22Rv1 (cell line): ENCODE measurements around the gene UGT2B15.

Source experiments
- H3K27ac ChIP-seq: fragments of 450-650 bp; 2 replicates; pipeline ENCODE4 v1.5.1; 2017
- ZFX ChIP-seq: fragments of 450-650 bp; IDR thresholded peaks from 2 replicates; pipeline ENCODE4 v1.6.1; 2017; ENCODE audit warnings: antibody characterized with exemption, borderline replicate concordance
- TF ChIP-seq, protein P1 (sequence below): fragments of 450-650 bp; IDR thresholded peaks from 2 replicates; pipeline ENCODE4 v1.5.1; 2017; ENCODE audit warnings: mild to moderate bottlenecking

Gene UGT2B15

DNA sequence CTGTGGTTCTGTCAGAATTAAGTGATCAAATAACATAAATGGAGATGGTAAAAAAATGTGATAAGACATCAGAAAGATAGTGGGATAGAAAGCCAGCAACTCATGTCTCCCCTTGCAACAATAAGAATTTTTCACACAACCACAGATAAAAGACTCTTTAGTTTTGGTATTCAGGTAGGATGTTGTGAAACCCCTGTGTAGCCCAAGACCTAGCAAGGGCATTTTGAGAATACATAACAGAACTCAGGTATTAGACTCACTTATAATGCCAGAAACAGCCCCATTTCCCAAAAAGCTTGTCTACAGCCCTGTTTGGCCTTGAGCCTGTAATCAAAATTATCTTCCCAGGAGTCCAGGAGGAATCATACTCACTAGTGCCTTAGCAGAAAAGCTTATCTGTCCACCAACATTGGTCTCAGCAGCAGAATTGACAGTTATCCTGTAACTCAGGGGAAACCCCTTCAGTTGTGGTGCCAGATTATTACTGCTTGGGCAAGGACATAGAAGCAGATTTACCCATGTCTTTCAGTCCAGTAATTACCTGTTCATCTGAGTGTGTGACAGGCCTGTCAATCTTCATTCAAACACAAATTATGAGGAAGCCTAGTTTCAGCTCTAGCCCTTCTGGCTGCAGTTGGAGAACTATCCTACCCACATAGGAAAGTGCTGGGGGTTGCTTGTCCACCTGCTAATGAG is 53.3 kb downstream of the UGT2B15 start:
- no peak overlapping the region for H3K27ac ChIP-seq
- TF ChIP-seq, protein P1, sequence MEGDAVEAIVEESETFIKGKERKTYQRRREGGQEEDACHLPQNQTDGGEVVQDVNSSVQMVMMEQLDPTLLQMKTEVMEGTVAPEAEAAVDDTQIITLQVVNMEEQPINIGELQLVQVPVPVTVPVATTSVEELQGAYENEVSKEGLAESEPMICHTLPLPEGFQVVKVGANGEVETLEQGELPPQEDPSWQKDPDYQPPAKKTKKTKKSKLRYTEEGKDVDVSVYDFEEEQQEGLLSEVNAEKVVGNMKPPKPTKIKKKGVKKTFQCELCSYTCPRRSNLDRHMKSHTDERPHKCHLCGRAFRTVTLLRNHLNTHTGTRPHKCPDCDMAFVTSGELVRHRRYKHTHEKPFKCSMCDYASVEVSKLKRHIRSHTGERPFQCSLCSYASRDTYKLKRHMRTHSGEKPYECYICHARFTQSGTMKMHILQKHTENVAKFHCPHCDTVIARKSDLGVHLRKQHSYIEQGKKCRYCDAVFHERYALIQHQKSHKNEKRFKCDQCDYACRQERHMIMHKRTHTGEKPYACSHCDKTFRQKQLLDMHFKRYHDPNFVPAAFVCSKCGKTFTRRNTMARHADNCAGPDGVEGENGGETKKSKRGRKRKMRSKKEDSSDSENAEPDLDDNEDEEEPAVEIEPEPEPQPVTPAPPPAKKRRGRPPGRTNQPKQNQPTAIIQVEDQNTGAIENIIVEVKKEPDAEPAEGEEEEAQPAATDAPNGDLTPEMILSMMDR = no peak
- no peak for TF ChIP-seq ZFX

GRCh38 chr4:68615699-68616422 is 54.6 kb downstream of the UGT2B15 start:
- no peak for TF ChIP-seq ZFX
- TF ChIP-seq, protein P1 = no peak
- no peak overlapping the region for H3K27ac ChIP-seq

DNA sequence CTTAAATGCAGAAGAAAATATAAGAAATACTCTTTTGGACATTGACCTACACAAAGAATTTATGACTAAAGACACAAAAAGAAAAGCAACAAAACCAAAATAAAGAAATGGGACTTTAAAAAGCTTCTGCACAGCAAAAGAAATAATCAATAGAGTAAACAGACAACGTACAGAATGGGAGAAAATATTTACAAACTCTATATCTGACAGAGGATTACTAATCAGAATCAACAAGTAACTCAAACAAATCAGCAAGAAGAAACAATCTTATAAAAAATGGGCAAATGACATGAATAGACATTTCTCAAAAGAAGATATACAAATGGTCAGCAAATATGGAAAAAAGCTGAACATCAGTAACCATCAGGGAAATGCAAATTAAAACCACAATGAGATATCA is 56.7 kb downstream of the UGT2B15 start:
- TF ChIP-seq, protein P1 = no peak
- no peak for TF ChIP-seq ZFX
- H3K27ac ChIP-seq = no peak overlapping the region

DNA sequence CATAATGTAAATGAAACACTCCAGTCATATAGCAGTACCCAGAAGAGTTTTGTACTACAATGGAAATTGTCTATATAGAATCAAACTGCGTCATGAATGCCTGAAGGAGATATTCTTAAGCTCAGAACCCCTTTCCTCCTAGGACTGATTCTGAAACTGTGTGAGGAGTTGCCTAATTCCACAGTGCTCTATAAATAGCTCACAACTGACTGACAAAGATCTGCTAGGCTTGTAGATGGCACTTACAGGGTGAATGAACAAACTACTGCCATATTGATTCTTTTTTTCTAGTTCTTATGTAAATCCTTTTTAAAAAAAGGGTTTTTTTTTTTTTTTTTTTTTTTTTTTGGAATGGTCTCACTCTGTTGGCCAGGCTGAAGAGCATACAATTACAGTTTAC is 64.2 kb downstream of the UGT2B15 start:
- TF ChIP-seq ZFX = no peak
- TF ChIP-seq, protein P1 = no peak
- H3K27ac ChIP-seq = no peak overlapping the region

GRCh38 chr4:68599150-68599549 is 71.3 kb downstream of the UGT2B15 start:
- H3K27ac ChIP-seq = no peak overlapping the region
- no peak for TF ChIP-seq ZFX
- TF ChIP-seq, protein P1 = no peak

DNA sequence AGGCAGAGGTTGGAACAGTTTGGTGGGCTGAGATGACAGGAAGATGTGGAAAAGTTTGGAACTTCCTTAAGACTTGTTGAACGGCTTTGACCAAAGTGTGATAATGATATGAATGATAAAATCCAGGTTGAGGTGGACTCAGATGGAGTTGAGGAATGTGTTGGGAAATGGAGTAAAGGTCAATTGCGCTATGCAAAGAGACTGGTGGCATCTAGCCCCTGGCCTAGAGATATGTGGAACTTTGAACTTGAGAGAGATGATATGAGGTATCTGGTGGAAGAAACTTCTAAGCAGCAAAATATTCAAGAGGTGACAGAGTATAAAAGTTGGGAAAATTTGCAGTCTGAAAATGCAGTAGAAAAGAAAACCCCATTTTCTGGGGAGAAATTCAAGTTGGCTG is 73.0 kb downstream of the UGT2B15 start:
- TF ChIP-seq, protein P1 = no peak
- TF ChIP-seq ZFX = no peak
- H3K27ac ChIP-seq = no peak overlapping the region
